Tibial nerve (tissue), 4 donors: ENCODE results near the gene PIK3IP1. TPM values are rescaled to one million over a fixed set of nuclear protein-coding genes. Genes with fewer than 3 reads are reported as not detected.

ENCODE experiments used
- DNase-seq, 2 donors: peaks; one replicate each; pipeline ENCODE4 v3.0.0-alpha.2; 2019; ENCODE audit warnings: low spot score in 2 of 2
- H3K27ac ChIP-seq, 4 donors: fragments of 200-600 bp; sonication (generic) in 3 of 4; one replicate each; pipeline ENCODE4 v1.5.1; 2017 to 2019; ENCODE audit warnings: mild to moderate bottlenecking in 1 of 4
- H3K27me3 ChIP-seq, 2 donors: fragments of 200-600 bp; sonication (generic) in 1 of 2; one replicate each; pipeline versions ENCODE4 v1.5.1 to v1.6.0; 2017 to 2019
- H3K36me3 ChIP-seq, 3 donors: fragments of 200-600 bp; sonication (generic); one replicate each; pipeline ENCODE4 v1.5.1; 2018 to 2019
- H3K4me1 ChIP-seq, 4 donors: fragments of 200-600 bp; sonication (generic) in 3 of 4; one replicate each; pipeline ENCODE4 v1.5.1; 2017 to 2019
- H3K4me3 ChIP-seq, 4 donors: fragments of 200-600 bp; sonication (generic) in 3 of 4; one replicate each; pipeline ENCODE4 v1.5.1; 2017 to 2019; ENCODE audit warnings: mild to moderate bottlenecking in 1 of 4, moderate library complexity in 1 of 4
- H3K9me3 ChIP-seq, 4 donors: fragments of 200-600 bp; sonication (generic) in 3 of 4; one replicate each; pipeline ENCODE4 v1.5.1; 2017 to 2019
- EP300 ChIP-seq, 2 donors: sonication (generic); formaldehyde crosslinking; IDR thresholded peaks; one replicate each; pipeline ENCODE4 v1.6.1; 2017; ENCODE audit warnings: antibody characterized with exemption in 2 of 2, mild to moderate bottlenecking in 1 of 2
- POLR2A ChIP-seq, 2 donors: fragments of 450-650 bp; IDR thresholded peaks; one replicate each; pipeline ENCODE4 v1.6.1; 2017; ENCODE audit warnings: antibody characterized with exemption in 2 of 2, mild to moderate bottlenecking in 2 of 2, moderate library complexity in 2 of 2
- WGBS, 2 donors: methylation state at CpG; one replicate each; pipeline ENCODE4 v1.1.5; 2018; 5-methylcytosine and 5-hydroxymethylcytosine counted together
- total RNA-seq, 4 donors: library from RNA; depleted of rRNA; stranded (reverse); fragments of >200 nt; gene quantifications; one replicate each; pipeline ENCODE4 v1.1.0, GENCODE V29; 2016
- TF ChIP-seq, protein P1 (sequence below), 5 experiments: fragments of 200-600 bp in 3 of 5; fragments of 450-650 bp in 2 of 5; sonication (generic) in 3 of 5; IDR thresholded peaks; one replicate each; pipeline ENCODE4 v1.5.1; 2016 to 2019; ENCODE audit warnings: antibody characterized with exemption in 5 of 5, mild to moderate bottlenecking in 3 of 5, moderate library complexity in 2 of 5

PIK3IP1 gene
- total RNA-seq, 4 donors from 2014 or later = 54.8 to 106 (median 80.5) TPM

GRCh38 chr22:31260474-31260856 lies 31.8 kb downstream of the PIK3IP1 start:
- 95 to 97% methylated on average over 3 of the region's 3 CpGs for WGBS, 2 donors
- no peak for TF ChIP-seq EP300 (IDR thresholded peaks at IDR 0.05)
- no peak for TF ChIP-seq POLR2A (IDR thresholded peaks at IDR 0.05)
- TF ChIP-seq, protein P1, sequence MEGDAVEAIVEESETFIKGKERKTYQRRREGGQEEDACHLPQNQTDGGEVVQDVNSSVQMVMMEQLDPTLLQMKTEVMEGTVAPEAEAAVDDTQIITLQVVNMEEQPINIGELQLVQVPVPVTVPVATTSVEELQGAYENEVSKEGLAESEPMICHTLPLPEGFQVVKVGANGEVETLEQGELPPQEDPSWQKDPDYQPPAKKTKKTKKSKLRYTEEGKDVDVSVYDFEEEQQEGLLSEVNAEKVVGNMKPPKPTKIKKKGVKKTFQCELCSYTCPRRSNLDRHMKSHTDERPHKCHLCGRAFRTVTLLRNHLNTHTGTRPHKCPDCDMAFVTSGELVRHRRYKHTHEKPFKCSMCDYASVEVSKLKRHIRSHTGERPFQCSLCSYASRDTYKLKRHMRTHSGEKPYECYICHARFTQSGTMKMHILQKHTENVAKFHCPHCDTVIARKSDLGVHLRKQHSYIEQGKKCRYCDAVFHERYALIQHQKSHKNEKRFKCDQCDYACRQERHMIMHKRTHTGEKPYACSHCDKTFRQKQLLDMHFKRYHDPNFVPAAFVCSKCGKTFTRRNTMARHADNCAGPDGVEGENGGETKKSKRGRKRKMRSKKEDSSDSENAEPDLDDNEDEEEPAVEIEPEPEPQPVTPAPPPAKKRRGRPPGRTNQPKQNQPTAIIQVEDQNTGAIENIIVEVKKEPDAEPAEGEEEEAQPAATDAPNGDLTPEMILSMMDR (IDR thresholded peaks at IDR 0.05) = no peak
- peaks cover 6 to 71% (median 18%) of the 10 kb centered on the region in 3 donors for H3K36me3 ChIP-seq

GRCh38 chr22:31259798-31260473 lies 32.4 kb downstream of the PIK3IP1 start:
- Histone ChIP-seq H3K36me3 (peaks cover 6 to 66% (median 18%) of the 10 kb centered on the region in 3 donors), H3K4me3 (no peak overlapping the region), H3K27ac (no peak overlapping the region), H3K27me3 (no peaks in the 10 kb centered on the region), H3K4me1 (no peaks in the 10 kb centered on the region), H3K9me3 (no peaks in the 10 kb centered on the region)
- TF ChIP-seq EP300 (IDR thresholded peaks at IDR 0.05) (no peak), POLR2A (IDR thresholded peaks at IDR 0.05) (no peak)
- TF ChIP-seq, protein P1 (IDR thresholded peaks at IDR 0.05) = no peak
- DNase-seq = no peak
- WGBS, 2 donors = 90 to 94% methylated on average over 8 of the region's 8 CpGs

More at GRCh38 chr22:31260474-31260856, 31.8 kb downstream of the PIK3IP1 start:
- Histone ChIP-seq H3K4me1 (no peaks in the 10 kb centered on the region), H3K27me3 (no peaks in the 10 kb centered on the region), H3K9me3 (no peaks in the 10 kb centered on the region), H3K27ac (no peak overlapping the region), H3K4me3 (no peak overlapping the region)
- DNase-seq = no peak

DNA sequence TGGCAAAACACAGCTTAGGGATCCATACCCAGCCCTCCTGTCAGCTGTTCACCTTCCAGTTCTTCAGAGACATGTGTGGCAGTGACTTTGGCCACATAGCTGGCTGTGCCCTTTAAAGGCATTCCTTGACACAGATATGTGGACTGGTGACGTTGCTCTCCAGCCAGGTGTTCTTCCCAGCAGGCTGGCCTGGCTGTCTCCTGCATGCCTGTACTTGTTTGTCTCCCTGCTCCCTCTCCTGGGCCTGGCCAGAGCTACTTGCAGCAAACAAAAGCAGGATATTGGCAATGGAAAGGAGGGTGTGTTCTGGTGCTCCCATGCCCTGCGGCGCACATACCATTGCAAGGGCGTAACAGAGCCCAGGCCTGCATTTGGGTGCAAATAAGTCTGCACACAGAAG lies 38.3 kb downstream of the PIK3IP1 start:
- TF ChIP-seq, protein P1 (IDR thresholded peaks at IDR 0.05) = no peak
- no peak for TF ChIP-seq EP300 (IDR thresholded peaks at IDR 0.05)
- TF ChIP-seq POLR2A (IDR thresholded peaks at IDR 0.05) = no peak
- 85 to 89% methylated on average over 4 of the region's 4 CpGs for WGBS, 2 donors
- Histone ChIP-seq H3K27me3 (no peaks in the 10 kb centered on the region), H3K27ac (peak overlapping the region in 2 of 4 donors; percentile 15 to 58), H3K4me3 (no peak overlapping the region), H3K4me1 (peaks cover 0 to 39% (median 14%) of the 10 kb centered on the region in 4 donors), H3K36me3 (peaks cover 0 to 9% (median 0%) of the 10 kb centered on the region in 3 donors), H3K9me3 (no peaks in the 10 kb centered on the region)
- no peak for DNase-seq

GRCh38 chr22:31250740-31251600 lies 41.3 kb downstream of the PIK3IP1 start:
- H3K36me3 ChIP-seq = no peaks in the 10 kb centered on the region
- H3K27ac ChIP-seq = peak overlapping the region in 3 of 4 donors; percentile 43 to 71 (median 68)
- DNase-seq = no peak
- no peak overlapping the region for H3K4me3 ChIP-seq
- no peaks in the 10 kb centered on the region for H3K27me3 ChIP-seq
- TF ChIP-seq EP300 (IDR thresholded peaks at IDR 0.05) (no peak), POLR2A (IDR thresholded peaks at IDR 0.05) (no peak)
- TF ChIP-seq, protein P1 (IDR thresholded peaks at IDR 0.05) = no peak
- H3K4me1 ChIP-seq = peaks cover 0 to 54% (median 15%) of the 10 kb centered on the region in 4 donors
- WGBS, 2 donors = 44% methylated on average over 4 of the region's 4 CpGs
- no peaks in the 10 kb centered on the region for H3K9me3 ChIP-seq
